ENCODE data around the gene ASXL1. TPM values are rescaled to one million over a fixed set of nuclear protein-coding genes. Genes with fewer than 3 reads are reported as not detected.

Gene ASXL1
- polyA plus RNA-seq, 1 of the 3 experiments (the other 2 are of a cell fraction) = 36.6 TPM

GRCh38 chr20:32482143-32482441 lies 124.0 kb downstream of the ASXL1 start:
- H2AFZ ChIP-seq (ENCODE audit: low read depth) = no peak overlapping the region
- CTCF ChIA-PET = interaction anchor here (0.9 to 1.4 kb wide), 5 partner anchors 9 to 39 kb away, joined by 3 to 6 read pairs (median 3); no protein-coding TSS in a partner anchor
- H3K27ac ChIP-seq (ENCODE audit: low read depth in 2 of 2, low read length in 1 of 2) = peak overlapping the region; percentile 9 to 84; a peak in 3 of 4 replicates
- peaks cover 5% of the 10 kb centered on the region for H3F3A ChIP-seq (replicated peaks; ENCODE audit: insufficient read depth)
- peaks cover 0 to 5% of the 10 kb centered on the region in 2 experiments for H3K36me3 ChIP-seq (replicated peaks in 1 of 2; ENCODE audit: control insufficient read depth in 1 of 2, insufficient read depth in 2 of 2, low read length in 1 of 2)
- peaks cover 0 to 56% of the 10 kb centered on the region in 2 experiments; a peak in 2 of 4 replicates for H3K4me1 ChIP-seq (ENCODE audit: control insufficient read depth in 1 of 2, insufficient read depth in 2 of 2, low read depth in 1 of 2, low read length in 1 of 2)
- H3K9ac ChIP-seq = peak overlapping the region; percentile 71
- no peaks in the 10 kb centered on the region for H3K27me3 ChIP-seq (ENCODE audit: insufficient read depth)
- peak overlapping the region; percentile 94 for H3K4me2 ChIP-seq
- POLR2A ChIA-PET = no interaction called here
- no peaks in the 10 kb centered on the region for H3K9me3 ChIP-seq
- H3K79me2 ChIP-seq (ENCODE audit: insufficient read depth) = peaks cover 59% of the 10 kb centered on the region
- H4K20me1 ChIP-seq (ENCODE audit: insufficient read depth) = peaks cover 51% of the 10 kb centered on the region
- TF ChIP-seq CHD2 (IDR thresholded peaks at IDR 0.05; ENCODE audit: low read length, partially characterized antibody) (no peak), RCOR1 (IDR thresholded peaks at IDR 0.05; ENCODE audit: low read length) (no peak), PBX3 (IDR thresholded peaks at IDR 0.05) (no peak), MAX (IDR thresholded peaks at IDR 0.05; ENCODE audit: low read depth) (no peak), GABPA (IDR thresholded peaks at IDR 0.05; ENCODE audit: low read depth) (no peak), MXI1 (IDR thresholded peaks at IDR 0.05; ENCODE audit: low read depth, low read length) (no peak), RAD21 (IDR thresholded peaks at IDR 0.05; ENCODE audit: low read length) (no peak), FOSL2 (IDR thresholded peaks at IDR 0.05; ENCODE audit: borderline replicate concordance, low read depth) (no peak), TCF12 (IDR thresholded peaks at IDR 0.05) (no peak)
- 27% methylated on average over 9 of the region's 9 CpGs for WGBS (ENCODE audit: low lambda C conversion rate)
- H3K4me3 ChIP-seq (ENCODE audit: low read depth in 2 of 2, low read length in 1 of 2) = peak overlapping the region; percentile 79 to 86
- peak; percentile 53 for DNase-seq
- H3K9me2 ChIP-seq = no peaks in the 10 kb centered on the region

GRCh38 chr20:32482442-32483261 lies 124.5 kb downstream of the ASXL1 start:
- peak overlapping the region; percentile 71 for H3K9ac ChIP-seq

More at GRCh38 chr20:32482442-32483261, 124.5 kb downstream of the ASXL1 start:
- POLR2A ChIA-PET = interaction anchor here (0.8 to 1.6 kb wide), 4 partner anchors 25 to 124 kb away, joined by 3 to 9 read pairs (median 4); no protein-coding TSS in a partner anchor
- no peak overlapping the region for H2AFZ ChIP-seq (ENCODE audit: low read depth)
- WGBS (ENCODE audit: low lambda C conversion rate) = 4% methylated on average over 45 of the region's 82 CpGs
- H3K9me2 ChIP-seq = no peaks in the 10 kb centered on the region
- H3F3A ChIP-seq (replicated peaks; ENCODE audit: insufficient read depth) = peaks cover 5% of the 10 kb centered on the region
- TF ChIP-seq RAD21 (IDR thresholded peaks at IDR 0.05; ENCODE audit: low read length) (no peak), MAX (IDR thresholded peaks at IDR 0.05; ENCODE audit: low read depth) (peak; percentile 22; the same call in 1 of the 2 replicates), MXI1 (IDR thresholded peaks at IDR 0.05; ENCODE audit: low read depth, low read length) (peak; percentile 71), IRF3 (IDR thresholded peaks at IDR 0.05; ENCODE audit: low read depth, low read length) (no peak), MEF2A (IDR thresholded peaks at IDR 0.05; ENCODE audit: borderline replicate concordance, low read depth) (no peak), SIN3A (IDR thresholded peaks at IDR 0.05; ENCODE audit: borderline replicate concordance, low read depth, low read length) (peak; percentile 62; the same call in 1 of the 2 replicates)
- H4K20me1 ChIP-seq (ENCODE audit: insufficient read depth) = peaks cover 46% of the 10 kb centered on the region
- peak overlapping the region; percentile 79 to 86 for H3K4me3 ChIP-seq (ENCODE audit: low read depth in 2 of 2, low read length in 1 of 2)
- peaks cover 0 to 50% of the 10 kb centered on the region in 2 experiments; a peak in 2 of 4 replicates for H3K4me1 ChIP-seq (ENCODE audit: control insufficient read depth in 1 of 2, insufficient read depth in 2 of 2, low read depth in 1 of 2, low read length in 1 of 2)
- H3K9me3 ChIP-seq = no peaks in the 10 kb centered on the region
- H3K4me2 ChIP-seq = peak overlapping the region; percentile 94
- peak; percentile 73 for DNase-seq
- peaks cover 53% of the 10 kb centered on the region for H3K79me2 ChIP-seq (ENCODE audit: insufficient read depth)
- peak overlapping the region; percentile 9 to 84; a peak in 3 of 4 replicates for H3K27ac ChIP-seq (ENCODE audit: low read depth in 2 of 2, low read length in 1 of 2)
- H3K36me3 ChIP-seq (replicated peaks in 1 of 2; ENCODE audit: control insufficient read depth in 1 of 2, insufficient read depth in 2 of 2, low read length in 1 of 2) = peaks cover 0 to 5% of the 10 kb centered on the region in 2 experiments
- CTCF ChIA-PET = interaction anchor here (0.9 to 4.1 kb wide), 7 partner anchors 10 to 34 kb away, joined by 3 to 41 read pairs (median 3); no protein-coding TSS in a partner anchor
- no peaks in the 10 kb centered on the region for H3K27me3 ChIP-seq (ENCODE audit: insufficient read depth)
